Mesenteric fat pad (tissue), 1 donor: ENCODE data around the gene HOMER2. TPM values are rescaled to one million over a fixed set of nuclear protein-coding genes. Genes with fewer than 3 reads are reported as not detected.
"Not testable (repeated sequence)": the region's sequence is repeated elsewhere in the genome, so short reads cannot be mapped to it uniquely, and the experiment has no call there.

Experiments used
- DNase-seq: peaks from one replicate; pipeline ENCODE4 v3.0.0-alpha.2; 2020; ENCODE audit warnings: low spot score
- long read RNA-seq: library from polyadenylated mRNA; unstranded; transcript quantifications from one replicate; pipeline ENCODE4 v2.0.0, GENCODE V29; 2020
- total RNA-seq: library from RNA; stranded (reverse); fragmentation: NEBNext Ultra II Directional; extraction: Animal tissue kit (Norgen Biotek cat#: 25700); gene quantifications from one replicate; pipeline ENCODE4 v1.2.1, GENCODE V29; 2021
- donor health status: DM: yes; HTN: yes; CAD: no.

The HOMER2 gene
- 2.9 TPM for total RNA-seq
- long read RNA-seq, partial matches to known transcripts: 0 of 1 reads
- long read RNA-seq, other reads (novel, unspliced or antisense): 0 of 1 reads

GRCh38 chr15:82952158-82953081 lies at the start of gene HOMER2:
TSS of gene HOMER2 (minus strand) at chr15:82952720. CDS start at chr15:82952535, 185 bp downstream.
- peak; percentile 73 for DNase-seq

DNA sequence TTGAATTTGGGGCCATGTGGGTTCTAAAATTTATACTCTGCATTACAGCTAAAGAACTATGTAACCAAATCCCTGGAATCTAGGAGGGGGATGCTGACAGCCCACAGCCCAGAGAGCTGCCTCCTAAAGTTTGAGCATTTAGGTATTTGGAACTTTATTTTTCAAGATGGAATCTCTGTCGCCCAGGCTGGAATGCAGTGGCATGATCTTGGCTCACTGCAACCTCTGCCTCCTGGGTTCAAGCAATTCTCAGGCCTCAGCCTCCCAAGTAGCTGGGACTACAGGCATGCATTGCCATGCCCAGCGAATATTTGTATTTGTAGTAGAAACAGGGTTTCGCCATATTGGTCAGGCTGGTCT lies 48.1 kb upstream of the HOMER2 start:
- DNase-seq: not testable (repeated sequence)

DNA sequence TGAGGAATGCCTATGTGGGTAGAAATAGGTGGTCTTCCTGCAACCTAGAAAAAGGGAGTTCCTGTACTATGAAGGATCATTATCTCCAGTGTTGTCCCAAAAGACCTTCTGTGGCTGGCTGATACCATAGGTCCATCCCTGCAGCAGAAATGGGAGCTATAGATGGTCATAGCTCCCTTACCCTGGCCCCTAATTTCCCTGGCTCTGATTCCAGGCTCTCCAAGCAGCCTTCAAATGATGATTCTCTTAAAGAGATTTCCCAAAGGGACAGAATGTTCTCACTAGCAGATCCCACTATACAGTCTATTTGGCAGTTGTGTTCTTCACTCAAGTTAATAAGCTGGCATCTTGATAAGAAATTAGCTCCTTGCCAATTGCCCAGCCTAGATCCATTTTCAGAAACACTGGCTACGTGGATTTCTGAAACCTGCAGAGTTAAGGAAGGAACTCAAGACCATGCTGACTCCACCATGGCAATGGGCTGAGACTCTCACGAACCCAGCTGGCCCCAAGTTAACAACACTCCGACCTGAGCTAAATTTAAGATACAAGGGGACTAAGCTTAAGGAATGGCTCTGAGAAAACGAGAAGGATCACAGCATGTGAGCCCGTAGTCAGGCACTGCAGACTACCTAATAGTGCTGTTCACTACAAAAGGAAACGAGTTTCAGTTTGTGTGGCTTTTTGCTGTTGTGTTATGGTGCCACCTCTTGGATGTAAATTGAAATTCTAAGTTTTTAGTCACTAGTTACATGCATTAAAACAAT lies 47.6 kb upstream of the HOMER2 start:
- DNase-seq: no peak

- no peak for DNase-seq
These were observed 46.9 kb upstream of the HOMER2 start for GRCh38 chr15:82999426-82999825.

- DNase-seq: no peak
These were observed 43.4 kb upstream of the HOMER2 start for GRCh38 chr15:82995938-82996337.

DNA sequence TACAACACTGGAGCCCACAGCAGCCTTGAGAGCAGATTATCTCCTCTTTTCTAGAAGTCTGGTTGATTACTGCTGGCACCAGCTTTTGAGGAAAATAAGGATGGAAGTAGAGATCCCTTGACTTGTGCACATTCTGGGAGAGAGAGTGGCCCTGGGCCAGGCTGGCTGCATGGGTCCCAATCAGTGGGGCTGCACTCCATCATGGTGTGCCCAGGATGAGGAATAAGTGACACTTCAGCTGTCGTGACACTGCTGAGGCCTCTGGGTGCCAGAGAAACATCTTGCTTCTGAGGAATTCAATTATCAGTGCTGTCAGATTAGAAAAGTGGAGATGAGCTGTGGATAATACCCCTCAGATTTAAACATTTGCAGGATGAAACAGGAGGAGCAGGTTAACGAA lies 42.6 kb upstream of the HOMER2 start:
- DNase-seq: no peak

DNA sequence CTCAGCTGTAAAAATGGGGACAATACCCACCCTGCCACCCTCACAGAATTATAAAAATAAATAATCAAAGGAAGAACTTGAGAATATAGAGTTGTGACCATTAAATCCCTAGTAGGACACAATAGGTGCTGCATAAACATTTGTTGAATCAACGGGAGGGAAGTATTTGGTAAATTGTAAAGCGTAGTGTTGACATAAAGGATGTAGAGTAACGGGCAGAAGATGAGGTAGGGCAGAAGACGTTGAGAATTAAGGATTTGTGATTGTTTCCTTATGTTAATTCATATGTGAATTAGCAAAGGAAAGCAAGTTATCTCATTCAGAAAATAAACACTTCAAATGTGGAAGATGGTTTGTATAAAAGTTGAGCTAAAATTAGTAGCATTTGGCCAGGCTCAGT lies 40.6 kb upstream of the HOMER2 start:
- DNase-seq: no peak

DNA sequence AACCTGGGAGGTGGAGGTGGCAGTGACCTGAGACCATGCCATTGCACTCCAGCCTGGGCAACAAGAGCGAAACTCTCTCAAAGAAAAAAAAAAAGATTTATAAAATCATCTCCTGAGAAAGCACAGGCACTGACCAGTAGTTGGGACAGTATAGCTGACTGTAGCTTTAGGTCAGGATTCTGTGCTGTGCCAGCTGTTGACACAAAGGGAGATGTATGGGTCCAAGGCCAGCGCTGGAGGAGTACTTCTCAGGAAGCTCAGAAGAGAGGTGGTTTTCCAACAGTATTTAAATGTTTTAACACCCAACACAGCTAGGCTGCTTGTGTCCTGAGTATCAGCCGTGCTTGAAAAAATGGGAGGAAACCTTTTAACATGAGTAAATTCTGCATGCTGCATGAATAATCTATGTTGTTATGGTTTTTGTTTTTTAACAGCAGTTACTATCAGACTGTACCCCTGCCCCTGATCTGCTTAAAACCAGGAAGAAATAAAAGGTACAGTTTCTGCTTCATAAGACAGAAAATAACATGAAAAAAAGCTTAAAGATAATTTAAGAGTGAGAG lies 40.0 kb upstream of the HOMER2 start:
- no peak for DNase-seq

DNA sequence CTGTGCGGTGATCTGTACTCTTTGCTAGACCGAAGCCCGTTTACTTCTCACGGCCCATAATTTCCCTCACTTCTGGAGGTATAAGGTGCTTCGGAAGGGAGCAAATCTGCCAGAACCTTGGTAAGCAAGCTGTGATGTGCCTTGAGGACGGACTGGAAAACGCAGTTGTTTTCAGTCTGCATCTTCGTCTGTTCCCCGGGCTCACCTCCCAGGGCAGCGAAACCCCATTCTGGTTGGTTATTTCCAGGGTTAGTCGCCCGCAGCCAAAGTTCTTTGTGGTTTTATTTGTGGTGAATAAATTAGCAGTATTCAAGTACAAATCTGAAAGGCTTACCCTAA lies 33.9 kb upstream of the HOMER2 start:
- no peak for DNase-seq

DNA sequence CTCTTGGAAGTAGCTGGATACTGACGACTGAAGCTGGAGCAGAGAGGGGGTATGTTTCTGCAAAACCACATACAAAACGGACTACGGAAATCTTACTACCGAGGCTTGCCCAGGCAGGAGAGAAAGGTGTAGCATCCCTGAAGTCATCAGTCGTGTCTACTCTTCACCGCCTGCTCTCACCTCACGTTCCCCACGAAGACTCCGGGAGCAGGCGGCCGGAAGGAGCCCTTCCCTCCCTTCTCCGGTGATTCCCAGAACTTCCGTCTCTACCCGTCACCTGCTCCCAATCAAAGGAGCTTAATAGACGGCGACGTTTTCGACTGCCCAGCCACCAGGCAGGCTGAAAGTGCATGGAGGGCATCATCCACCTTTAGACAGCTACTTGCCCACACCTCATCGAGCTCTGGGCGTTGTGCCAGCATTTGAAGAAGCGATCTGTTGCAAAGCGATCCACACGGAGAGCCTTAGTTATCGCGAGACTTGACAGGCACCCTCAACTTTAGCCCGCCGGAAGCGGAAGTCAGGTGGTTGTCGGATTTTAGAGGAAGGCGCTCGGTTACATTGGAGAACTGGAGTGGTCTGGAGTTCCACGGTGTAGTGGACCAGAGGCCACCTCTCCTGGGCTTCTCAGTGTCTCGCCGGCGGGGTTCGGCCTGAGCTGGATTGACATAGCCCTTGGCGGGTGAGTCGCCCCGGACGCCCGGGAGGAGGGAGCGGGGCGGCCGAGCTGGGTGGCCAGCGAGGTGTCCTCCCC lies 33.3 kb upstream of the HOMER2 start, which contains the start of gene RAMAC:
Gene RAMAC, plus strand, starts transcription at position 523 of the 754 bp plus-strand sequence. CDS start 2,809 bp downstream, outside the sequence.
- peak; percentile 95 for DNase-seq

GRCh38 chr15:82980981-82981380 lies 28.5 kb upstream of the HOMER2 start:
- DNase-seq: no peak

DNA sequence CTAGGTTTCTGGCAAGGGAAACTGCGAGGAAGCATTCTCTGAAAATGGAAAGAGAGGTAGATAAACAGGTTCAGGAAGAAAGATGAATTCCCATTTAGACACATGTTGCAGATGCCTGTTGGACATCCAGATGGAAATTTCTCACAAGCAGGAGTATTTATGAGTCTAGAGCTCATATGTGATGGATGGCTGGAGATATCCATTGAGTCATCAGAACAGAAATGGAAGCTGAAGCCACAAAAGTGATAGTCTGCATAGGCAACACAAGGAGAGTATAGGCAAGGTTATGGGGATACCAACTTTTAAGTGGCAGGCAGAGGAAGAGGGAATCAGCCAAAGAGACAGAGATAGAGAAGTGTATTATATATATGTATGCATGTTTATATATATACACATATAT lies 27.2 kb upstream of the HOMER2 start:
- DNase-seq: no peak

DNA sequence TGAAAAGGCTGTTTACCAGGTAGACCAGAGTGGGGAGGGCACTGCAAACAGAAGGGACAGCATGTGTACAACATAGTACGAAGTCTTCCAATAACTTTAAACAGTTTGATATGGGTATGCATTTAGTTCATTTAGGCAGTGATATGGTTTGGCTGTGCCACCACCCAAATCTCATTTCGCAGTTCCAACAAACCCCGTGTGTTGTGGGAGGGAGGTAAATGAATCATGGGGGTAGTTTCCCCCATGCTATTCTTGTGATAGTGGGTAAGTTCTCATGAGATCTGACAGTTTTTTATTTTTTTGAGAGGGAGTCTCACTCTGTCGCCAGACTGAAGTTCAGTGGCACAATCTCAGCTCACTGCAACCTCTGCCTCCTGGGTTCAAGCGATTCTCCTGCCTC lies 25.9 kb upstream of the HOMER2 start:
- no peak for DNase-seq

DNA sequence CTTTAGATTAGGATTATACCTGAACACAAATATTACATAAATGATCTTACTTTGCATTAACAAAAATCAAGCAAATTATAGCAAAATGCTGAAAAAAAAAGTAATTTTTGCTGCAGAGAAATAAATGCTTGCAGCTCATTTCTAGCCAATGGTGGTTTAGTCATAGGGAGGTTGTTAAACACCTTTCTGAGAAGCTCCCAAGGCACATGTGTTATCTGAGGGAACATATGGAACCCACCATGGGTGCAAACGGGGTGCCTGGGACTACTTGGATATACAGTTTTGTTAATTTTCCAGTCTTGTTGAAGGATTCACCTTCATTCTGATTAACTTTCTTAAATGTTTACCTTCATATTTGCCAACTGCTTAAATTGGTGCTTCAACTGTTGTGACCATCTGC lies 24.6 kb upstream of the HOMER2 start:
- no peak for DNase-seq

- DNase-seq: no peak
These were observed 20.5 kb upstream of the HOMER2 start for GRCh38 chr15:82972990-82973389.

- DNase-seq: no peak
These were observed 18.9 kb upstream of the HOMER2 start for GRCh38 chr15:82971218-82971984.

DNA sequence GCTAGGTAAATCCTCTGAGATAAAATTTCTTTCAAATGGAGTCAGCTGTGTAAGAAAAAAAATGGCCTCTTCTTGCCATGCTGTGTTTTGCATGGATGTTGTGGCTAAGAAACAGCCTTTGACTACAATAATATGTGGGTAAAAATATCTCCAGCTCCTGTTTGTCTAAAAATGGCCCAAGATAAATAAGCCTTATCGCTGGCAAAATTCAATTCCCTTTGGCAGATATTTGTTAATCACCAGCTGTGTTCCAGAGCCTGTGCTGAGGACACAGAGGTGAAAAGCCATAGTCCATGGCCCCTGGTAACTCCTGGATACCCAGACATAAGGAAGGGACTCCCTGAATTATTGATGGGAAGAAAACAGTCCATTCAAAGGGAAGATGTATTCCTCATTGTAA lies 18.2 kb upstream of the HOMER2 start:
- no peak for DNase-seq

GRCh38 chr15:82970078-82970686 lies 17.7 kb upstream of the HOMER2 start:
- no peak for DNase-seq

DNA sequence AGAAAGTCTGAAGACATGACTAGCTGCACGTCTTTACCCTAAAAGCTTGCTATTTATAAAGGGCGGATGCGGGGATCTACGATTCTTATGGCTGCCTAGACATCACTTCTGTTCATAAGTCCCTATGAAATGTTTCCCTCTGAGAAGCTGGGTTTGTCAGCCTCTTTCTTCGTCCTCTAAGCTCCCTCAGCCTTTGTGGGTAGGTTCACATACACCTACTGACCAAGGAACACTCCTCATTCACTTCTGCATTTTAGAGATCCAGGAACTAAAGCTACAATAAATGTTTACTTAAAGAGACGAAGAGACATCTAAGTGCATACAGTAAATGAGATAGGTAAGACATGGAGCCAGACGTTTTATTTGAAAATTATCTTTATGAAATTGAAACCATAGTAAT lies 16.8 kb upstream of the HOMER2 start:
- DNase-seq: no peak

DNA sequence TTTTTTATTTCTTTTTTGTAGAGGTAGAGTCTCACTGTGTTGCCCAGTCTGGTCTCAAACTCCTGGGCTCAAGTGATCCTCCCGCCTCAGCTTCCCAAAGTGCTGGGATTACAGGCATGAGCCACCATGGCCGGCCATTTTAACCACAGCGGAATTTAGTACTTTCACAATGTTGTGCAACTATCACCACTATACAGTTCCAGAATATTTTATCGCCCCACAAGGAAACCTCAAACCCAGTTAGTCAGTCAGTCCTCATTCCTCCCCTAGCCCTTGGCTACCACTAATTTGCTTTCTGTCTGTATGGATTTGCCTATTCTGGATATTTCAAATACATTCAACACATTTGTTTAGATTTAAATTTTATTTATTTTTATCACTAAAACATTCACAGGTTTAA lies 15.5 kb upstream of the HOMER2 start:
- DNase-seq: no peak
